Activated CD8-positive, alpha-beta memory T cell treated with anti-CD3 and anti-CD28 coated beads for 1 hour (primary cell): Measurements from ENCODE around the gene HUNK.
"Not testable (repeated sequence)": the region's sequence is repeated elsewhere in the genome, so short reads cannot be mapped to it uniquely, and the experiment has no call there.

Experiments
- DNase-seq, 2 donors: peaks; one replicate each; pipeline ENCODE4 v3.0.0-alpha.2; 2020; ENCODE audit warnings: low read depth in 1 of 2; ENCODE audit errors: extremely low read depth in 1 of 2

Gene HUNK

DNA sequence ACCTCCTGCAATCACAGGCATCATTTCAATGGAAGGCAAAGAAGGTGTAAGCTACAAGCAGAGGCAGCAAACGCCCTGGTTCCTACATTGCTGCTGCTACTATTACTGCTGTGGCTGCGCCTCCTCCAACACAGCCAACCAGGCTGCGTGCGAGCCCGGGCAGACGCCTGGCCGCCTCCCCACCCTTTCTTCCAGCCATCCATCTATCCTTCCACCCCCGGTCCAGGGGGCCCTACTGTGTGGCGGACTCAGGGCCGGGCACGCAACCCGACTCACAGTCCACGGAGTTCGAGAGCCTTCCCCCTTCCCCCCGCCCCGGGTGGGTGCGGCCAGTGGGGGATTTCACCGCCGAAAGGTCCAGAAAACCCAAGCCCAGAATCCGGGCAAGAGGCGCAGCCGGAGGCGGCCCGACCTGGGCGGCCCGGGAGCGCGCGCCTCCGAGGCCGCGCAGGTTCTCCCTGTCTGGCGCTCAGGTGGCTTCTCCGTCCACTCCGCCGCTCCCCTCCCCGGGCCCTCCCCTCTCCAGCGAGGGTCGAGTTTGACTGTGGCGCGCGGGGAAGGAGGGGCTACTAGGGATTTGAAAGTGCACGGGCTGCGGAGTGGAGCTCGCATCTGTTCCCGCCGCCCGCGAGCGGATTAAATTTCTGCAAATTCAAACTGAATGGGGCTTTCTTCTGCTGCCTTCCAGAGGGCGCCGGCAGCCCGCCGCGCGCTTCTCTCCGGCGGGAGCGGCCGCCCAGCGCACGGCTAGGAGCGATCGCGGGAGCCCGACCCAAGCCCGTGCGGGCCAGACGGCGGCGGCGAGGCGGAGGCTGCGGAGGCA lies at the start of gene HUNK:
HUNK (plus strand) TSS at position 569 of the 823 bp plus-strand sequence. CDS start 655 bp downstream, outside the sequence.
- no peak for DNase-seq

DNA sequence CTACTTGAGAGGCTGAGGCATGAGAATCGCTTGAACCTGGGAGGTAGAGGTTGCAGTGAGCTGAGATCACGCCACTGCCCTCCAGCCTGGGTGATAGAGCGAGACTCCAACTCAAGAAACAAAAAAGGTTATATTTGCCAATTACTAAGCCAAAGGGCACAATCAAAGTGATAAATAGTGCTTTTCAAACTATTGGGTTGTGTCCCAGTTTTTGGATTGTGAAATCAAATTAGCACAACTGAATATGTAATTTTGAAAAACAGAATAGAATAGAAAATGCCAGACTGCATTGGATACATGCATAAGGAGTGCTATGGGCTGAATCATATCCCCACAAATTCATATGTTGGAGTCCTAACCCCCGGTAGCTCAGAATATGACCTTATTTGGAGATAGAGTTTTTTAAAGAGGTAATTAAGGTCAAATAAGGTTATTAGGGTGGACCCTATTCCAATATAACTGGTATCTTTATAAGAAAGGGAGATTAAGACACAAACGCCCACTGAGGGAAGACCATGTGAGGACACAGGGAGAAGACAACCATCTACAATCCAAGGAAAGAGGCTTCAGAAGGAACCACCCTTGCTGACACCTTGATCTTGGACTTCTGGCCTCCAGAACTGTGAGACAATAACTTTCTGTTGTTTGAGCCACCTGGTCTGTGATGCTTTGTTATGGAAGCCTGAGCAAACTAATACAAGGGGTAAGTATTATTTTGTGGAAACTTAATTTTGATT lies 42.9 kb upstream of the HUNK start:
- no peak for DNase-seq

DNA sequence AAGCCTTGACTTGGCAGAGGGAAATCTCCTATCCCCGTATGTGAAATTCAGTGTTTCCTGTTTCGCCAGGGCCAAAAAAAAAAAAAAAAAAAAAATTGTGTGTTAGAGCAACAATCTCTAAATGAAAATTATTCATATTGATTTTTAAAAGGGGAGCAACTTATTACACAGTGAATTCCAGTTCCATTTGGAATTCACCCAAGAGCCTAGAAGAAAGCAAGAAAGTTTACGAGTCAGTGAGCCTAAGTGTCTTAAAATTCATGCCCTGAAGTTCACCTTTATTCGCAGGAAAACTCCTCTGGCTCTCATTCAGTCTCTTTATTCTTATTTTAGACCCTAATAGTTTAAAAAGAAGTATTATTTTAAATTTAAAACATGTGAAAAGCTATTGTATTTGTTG lies 42.1 kb upstream of the HUNK start:
- no peak for DNase-seq

DNA sequence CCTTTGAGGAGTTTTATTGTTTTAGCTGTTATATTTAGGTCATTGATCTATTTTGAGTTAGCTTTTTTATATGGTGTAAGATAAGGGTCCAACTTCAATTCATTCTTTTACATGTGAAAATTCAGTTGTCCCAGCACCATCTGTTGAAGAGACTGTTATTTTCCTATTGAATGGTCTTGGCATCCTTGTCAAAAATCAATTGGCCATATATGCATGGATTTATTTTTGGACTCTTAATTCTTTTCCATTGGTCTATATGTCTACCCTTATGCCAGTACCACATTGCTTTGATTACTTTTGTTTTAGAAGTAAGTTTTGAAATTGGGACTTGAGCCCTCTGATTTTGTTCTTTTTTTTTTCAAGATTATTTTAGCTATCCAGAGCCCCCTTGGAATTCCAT lies 35.8 kb upstream of the HUNK start:
- DNase-seq, result no peak

DNA sequence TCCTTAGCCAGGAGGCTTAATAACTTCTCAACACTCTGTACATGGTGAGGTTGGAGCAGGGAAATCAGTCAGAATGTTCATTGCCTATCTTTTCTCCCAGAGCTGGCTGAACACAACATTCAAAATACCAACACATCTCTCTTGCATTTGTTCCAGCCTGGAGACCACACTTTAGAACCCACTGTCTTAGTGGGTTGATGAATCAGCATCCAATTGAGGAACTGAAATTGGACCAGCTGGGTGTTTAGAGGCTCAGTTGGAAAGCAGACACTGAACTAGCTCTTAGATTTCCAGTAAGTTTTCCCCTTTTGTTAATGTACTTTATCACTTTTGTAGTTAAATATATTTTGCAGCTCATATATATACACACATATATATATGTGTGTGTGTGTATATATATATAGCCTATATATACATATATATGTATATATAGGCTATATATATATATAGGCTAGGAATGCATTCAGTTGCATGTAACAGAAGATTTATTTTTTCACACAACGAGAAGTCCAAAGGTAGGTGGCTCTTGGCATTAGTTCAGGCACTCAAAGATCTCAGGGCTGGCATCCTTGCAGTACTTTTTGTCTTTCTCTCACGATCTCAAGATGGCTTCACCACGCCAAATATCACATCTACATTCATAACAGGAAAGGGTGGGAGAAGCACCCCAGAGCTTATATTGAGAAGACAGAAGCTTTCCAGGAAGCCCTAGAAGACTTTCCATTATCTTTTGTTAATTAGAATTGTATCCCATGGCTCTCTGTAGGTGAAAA lies 35.0 kb upstream of the HUNK start:
- no peak for DNase-seq

DNA sequence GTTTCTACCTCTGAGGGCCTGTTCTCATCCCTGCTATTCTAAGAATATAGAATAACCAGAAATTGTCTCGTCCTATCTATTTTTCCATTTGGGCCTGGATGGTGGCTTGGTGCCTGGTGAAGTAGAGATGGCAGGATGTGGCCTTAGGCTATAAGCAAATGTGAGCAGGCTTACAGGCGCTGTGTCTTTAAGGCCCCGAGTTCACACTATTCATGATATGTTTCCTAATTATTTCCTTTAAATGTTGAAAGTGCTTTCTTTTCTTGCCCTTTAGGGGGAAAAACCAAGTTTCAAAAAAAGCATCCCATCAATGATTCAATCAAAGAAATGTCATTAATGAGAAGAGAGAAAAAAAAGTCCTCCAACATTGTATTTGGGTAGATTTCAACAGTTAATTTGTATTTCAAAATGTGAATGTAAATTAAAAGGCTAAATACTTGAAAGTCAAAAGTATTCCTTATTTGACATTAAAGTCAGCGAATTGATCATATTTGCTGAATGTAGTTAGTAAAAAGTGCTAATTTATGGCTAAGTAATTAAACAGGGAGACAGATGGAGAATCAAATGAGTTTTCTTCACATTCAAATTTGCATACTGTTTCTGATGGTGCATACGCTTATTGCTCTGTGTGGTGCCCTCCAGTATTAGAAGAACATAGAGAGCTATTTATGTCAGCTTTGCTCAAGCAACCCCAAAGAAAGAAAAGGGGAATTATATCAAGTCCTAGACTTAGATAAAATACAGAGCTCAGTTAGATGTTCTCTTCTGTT lies 34.0 kb upstream of the HUNK start:
- no peak for DNase-seq

DNA sequence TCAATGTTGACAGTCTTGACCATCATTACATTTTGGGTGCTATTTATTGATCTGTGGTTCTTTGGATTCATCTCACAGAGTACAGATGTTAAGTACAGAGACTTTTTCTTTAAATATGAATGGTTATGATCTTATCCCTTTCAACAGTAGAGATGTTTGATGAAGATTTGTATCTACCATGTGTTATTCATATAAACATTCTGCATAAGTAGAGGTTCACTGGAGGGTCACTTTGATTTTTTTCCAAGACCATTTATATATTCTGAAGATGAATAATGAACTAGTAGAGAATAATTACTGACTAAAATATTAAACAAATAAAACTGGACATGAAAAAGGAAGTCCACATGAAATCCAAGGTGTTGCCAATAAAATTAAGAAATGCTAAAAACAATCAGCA lies 28.6 kb upstream of the HUNK start:
- DNase-seq, result no peak

DNA sequence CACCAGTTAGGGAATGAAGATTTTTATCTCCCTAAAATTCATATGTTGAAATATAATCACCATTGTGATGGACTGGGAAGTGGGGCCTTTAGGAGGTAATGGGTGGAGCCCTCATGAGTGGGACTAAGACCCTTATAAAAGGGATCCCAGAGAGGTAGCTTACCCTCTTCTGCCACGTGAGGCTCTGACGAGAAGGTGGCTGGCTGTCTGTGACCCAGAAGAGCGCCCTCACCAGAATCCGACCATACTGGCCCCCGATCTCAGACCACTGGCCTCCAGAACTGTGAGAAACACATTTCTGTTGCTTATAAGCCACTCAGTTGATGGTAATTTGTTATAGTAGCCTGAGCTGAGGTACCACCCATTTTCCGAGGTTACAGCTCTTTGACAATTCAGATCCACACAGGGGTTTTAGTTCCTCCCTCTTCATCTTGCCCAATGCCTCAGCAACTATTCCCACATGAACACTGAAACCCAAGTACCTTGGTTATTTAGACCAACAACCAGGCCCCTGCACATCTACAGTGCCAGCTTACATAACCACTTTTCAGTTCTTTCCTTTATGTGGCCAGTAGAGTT lies 27.6 kb upstream of the HUNK start:
- DNase-seq, result no peak

DNA sequence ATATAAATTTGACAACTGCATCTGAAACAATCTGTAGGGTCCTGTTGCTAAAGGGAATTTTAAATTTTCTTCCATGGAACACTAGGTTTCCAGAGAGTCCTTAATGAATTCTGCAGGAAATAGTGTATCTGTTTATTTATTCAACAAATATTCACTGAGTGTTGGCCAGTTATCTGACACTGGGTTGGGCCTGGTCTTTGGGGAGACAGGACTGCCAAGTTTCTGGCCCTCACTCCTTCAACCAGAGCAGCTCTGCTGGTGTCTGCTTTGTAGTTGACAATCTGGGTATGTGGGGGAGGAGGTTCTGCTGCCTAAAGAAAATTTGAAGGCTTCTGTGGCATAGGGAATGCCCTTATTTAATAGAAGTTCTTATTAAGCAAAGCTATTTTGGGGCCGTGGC lies 26.1 kb upstream of the HUNK start:
- DNase-seq, result no peak

DNA sequence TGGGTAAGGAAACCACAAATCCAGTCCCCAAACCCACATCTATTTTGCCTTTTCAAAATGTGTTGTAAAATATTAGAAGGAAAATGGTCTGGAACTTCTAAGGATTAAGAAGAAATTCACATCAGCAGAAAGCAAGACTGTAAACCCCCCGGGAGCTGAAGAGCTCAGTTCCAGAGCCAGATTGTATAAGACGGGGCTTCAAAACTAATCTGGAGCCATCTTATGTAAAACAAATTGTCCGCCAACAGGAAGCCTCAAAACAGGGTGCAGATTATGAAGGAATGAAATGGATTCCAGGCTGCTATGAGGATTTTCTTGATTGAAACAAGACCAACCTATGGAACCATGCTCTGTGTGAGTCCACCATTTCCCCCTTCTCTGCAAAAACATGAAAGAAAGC lies 25.1 kb upstream of the HUNK start:
- no peak for DNase-seq

DNA sequence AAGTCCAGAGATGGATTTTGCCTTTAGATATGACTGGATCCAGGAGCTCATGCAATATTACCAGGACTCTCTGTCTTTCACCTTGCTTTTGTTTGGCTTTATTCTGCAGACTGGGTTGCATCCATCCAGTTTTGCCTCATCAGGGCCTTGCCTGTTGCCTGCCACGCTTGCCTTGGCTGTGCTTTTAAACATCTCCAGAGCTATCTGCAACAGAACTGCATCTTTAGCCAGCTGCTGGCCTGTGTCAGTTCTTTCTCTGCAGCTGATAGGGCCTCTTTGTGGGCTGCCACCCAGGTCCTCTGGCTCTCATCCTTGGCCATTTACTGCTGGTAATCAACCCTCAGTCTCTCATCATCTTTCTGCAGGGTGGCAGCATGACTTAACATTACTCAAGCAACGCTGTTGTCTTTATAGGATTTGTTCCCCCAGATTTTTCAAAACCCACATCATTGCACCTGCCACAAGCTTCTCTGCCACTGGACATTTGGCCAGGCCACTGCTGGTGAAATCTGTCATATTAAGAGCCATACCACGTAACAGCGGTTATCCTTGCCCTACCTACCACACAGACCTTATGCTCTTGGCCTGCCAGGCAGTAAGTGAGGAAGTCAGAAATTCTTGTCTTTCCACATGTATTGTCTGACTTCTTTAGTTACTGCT lies 24.4 kb upstream of the HUNK start:
- DNase-seq, result no peak

DNA sequence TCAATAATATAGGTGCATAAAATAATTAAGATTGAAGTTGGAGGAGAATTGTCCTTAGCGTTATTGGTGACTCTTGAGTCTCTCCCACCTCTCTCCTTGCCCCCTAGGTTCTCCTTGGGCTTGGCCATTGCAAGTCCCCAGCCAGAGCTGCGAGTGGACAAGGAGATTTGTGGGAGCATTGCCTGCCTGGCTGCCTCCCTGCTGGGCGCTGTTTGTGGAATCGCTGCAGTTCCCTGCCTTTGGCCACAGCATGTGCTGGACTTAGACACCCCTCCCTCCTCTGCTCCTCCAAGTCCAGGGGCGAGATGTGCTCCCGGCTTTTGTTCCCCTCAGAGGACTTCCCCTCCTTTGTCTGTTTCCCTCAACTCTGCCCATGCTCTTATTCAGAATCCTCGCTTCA lies 21.9 kb upstream of the HUNK start:
- DNase-seq, result no peak

DNA sequence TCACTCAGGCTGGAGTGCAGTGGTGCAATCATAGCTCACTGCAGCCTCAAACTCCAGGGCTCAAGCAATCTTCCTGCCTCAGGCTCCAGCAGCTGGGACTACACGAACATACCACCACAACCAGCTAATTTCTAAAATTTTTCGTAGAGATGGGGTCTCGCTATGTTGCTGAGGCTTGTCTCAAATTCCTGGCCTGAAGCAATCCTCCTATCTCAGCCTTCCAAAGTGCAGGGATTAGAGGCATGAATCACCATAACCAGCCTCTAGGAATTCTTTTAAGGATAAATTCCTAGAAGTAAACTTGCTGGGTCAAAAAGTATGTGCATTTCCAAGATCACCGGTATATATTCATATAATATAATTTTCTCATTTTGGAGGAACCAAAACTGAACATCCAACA lies 17.6 kb upstream of the HUNK start:
- DNase-seq, result no peak

DNA sequence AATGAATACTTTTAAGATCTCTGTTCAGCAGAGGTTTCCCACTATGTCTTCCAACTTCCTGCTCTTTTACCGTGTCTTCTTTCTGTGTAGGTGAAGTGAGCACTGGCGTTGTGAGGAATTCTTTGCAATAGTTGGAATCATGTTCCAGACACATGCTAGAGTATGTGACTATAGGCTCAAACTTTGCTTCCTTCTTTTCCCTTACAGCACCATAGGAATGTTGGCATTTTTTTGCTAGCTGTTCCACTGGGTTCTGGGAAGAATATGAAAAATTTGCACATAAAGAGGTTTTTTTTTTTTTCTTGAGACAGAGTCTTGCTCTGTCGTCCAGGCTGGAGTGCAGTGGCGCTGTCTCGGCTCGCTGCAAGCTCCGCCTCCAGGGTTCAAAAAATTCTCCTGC lies 15.7 kb upstream of the HUNK start:
- no peak for DNase-seq

DNA sequence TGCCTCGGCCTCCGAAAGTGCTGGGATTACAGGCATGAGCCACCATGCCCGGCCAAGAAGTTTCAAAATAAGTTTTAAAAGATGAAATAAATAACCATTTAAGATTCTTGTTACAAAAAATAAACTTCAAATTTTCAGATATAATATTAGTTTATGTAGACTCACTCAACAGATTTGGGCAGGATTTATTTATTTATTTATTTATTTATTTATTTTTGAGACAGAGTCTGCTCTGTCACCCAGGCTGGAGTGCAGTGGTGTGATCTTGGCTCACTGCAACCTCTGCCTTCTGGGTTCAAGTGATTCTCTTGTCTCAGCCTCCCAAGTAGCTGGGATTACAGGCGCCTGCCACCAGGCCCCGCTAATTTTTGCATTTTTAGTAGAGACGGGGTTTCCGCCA lies 15.2 kb upstream of the HUNK start:
- DNase-seq, result not testable (repeated sequence)

DNA sequence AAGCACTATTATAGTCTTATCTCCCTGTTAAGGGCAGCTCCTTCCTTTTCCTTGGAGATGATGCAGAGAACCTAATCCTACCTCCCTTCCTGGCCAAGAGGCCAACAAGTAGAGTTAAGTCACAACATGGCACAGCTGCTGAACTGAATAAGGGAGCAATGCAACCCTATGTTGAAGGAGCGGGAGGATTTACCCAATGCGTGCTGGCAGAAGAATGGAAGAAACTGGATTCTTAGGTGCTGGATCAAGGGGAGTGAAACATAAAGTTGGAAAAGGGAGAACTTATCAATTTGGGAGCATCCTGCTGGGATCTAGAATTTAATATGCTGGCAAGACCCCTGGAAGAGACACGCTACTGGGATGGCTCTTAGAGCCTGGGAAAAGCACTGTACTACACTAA lies 12.0 kb upstream of the HUNK start:
- no peak for DNase-seq

DNA sequence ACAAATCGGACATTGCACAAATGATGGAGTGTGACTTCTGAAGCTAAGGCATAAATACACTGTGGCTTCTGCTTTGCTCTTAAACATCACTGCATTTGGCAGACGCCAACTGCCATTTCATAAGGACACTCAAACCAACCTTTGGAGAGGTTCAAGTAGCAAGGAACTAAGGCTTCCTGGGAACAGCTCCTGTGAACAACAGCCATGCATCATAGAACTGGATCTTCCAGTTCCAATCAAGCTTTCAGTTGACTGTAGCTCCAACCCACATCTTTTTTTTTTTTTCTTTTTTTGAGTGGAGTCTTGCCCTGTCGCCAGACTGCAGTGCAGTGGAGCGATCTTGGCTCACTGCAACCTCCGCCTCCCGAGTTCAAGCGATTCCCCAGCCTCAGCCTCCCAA lies 10.7 kb upstream of the HUNK start:
- DNase-seq, result no peak

DNA sequence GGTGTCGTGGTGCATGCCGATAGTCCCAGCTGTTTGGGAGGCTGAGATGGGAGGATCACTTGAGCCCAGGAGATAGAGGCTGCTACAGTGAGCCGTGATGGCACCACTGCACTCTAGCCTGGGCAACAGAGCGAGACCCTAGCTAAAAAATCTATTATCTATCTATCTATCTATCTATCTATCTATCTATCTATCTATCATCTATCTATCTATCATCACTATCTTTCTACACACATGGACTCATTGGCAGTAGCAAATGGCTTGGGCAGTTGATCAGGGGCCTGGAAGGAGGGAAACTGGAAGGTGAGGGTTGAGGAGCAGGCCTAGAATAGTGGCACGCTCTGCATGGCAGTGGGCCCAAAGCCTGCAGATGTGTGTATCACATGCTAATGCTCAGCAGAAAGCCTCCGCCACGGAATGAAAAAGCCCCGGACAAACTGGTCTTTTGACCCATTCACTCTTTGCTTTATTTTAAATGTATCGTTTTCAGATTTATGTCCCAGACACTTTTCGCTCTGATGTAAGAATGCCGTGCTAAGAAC lies 7.3 kb upstream of the HUNK start:
- no peak for DNase-seq

DNA sequence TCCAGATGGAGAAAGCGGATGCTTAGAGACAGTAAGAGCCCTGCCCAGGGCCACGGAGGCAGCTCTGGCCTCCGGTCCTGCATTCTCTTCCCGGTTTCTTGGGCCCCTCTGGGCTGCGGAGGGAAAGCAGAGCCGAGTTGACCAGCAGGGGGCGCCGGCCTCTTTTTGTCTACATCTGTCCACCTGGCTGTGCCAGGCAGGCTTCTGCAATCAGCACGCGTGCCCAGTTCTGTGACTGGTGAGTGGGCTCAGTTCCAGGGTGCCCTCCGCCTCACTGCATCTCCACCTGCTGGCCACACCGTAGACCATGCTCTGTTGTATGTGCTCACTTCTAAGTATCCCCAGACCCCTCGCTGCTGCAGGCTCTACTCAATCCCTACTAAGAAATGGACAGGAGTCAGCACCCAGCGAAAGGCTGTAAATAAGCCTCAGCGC lies 6.7 kb upstream of the HUNK start:
- DNase-seq, result peak; percentile 27 to 58

DNA sequence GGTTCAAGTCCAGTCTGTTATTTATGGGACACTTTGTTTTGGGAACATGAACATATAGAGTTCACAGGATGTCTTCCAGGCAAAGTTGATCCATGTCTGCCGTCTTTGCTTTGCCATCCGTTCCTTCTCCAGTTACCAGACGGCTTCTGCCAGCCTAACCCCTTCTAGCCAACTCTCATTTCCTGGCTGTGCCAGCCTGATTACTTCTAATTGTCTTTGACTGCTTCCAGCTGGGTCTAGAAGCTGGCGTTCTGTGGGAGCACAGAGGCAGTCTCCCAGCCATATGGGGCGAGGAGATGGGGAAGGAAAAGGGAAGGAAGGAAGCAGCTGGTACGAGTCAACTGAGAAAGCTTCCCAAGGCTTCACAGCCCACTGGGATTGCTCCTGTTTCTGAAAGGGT lies 3.1 kb upstream of the HUNK start:
- DNase-seq, result no peak
